DMS153 (cell line): ENCODE measurements around the gene BMAL2.

Experiments
- DNase-seq: peaks from one replicate; lab custom pipeline; 2025; lab: John Stamatoyannopoulos, UW

The BMAL2 gene

GRCh38 chr12:27359578-27360340, 27.1 kb downstream of the BMAL2 start:
- DNase-seq: no peak

- no peak for DNase-seq
Measured at GRCh38 chr12:27361372-27361771, 28.7 kb downstream of the BMAL2 start.

- DNase-seq: no peak
Measured at GRCh38 chr12:27366621-27367020, 34.0 kb downstream of the BMAL2 start.

- DNase-seq: no peak
Measured at GRCh38 chr12:27367078-27367477, 34.4 kb downstream of the BMAL2 start.

GRCh38 chr12:27382171-27382795, 49.6 kb downstream of the BMAL2 start:
- DNase-seq: no peak
